SK-N-SH treated with all-trans-retinoic acid at 6 μM for 48 hours (cell line): Measurements from ENCODE around the gene KIF17.

Experiments used
- ARNTL ChIP-seq: fragments of 450-650 bp; formaldehyde crosslinking; IDR thresholded peaks from 2 replicates; pipeline ENCODE4 v1.5.0; 2020; ENCODE audit warnings: low read depth, mild to moderate bottlenecking, moderate library complexity, borderline replicate concordance
- CREB5 ChIP-seq: fragments of 250-450 bp; sonication (Bioruptor Pico); IDR thresholded peaks from 2 replicates; pipeline ENCODE4 v1.5.1; 2020; ENCODE audit warnings: low read depth, mild to moderate bottlenecking, moderate library complexity
- CSDC2 ChIP-seq: fragments of 250-450 bp; sonication (Bioruptor Pico); IDR thresholded peaks from 2 replicates; pipeline ENCODE4 v1.5.0; 2020; ENCODE audit warnings: mild to moderate bottlenecking, moderate library complexity
- GLIS3 ChIP-seq: fragments of 250-450 bp; sonication (Bioruptor Pico); IDR thresholded peaks from 2 replicates; pipeline ENCODE4 v1.5.0; 2020; ENCODE audit warnings: mild to moderate bottlenecking, moderate library complexity
- ISL1 ChIP-seq: fragments of 250-450 bp; sonication (Bioruptor Pico); IDR thresholded peaks from 2 replicates; pipeline ENCODE4 v2.1.2; 2022; ENCODE audit warnings: mild to moderate bottlenecking, moderate library complexity
- OSR1 ChIP-seq: fragments of 250-450 bp; sonication (Bioruptor Pico); IDR thresholded peaks from 2 replicates; pipeline ENCODE4 v1.8.0; 2022; ENCODE audit warnings: moderate library complexity, mild to moderate bottlenecking, inconsistent platforms
- PATZ1 ChIP-seq: fragments of 250-450 bp; sonication (Bioruptor Pico); IDR thresholded peaks from 2 replicates; pipeline ENCODE4 v1.8.0; 2020; ENCODE audit warnings: mild to moderate bottlenecking, moderate library complexity, borderline replicate concordance
- PPARA ChIP-seq: fragments of 250-450 bp; sonication (Bioruptor Pico); IDR thresholded peaks from 2 replicates; pipeline ENCODE4 v1.5.0; 2020; ENCODE audit warnings: mild to moderate bottlenecking, borderline replicate concordance
- RARB ChIP-seq: fragments of 250-450 bp; sonication (Bioruptor Pico); IDR thresholded peaks from 2 replicates; pipeline ENCODE4 v1.8.0; 2021; ENCODE audit warnings: mild to moderate bottlenecking, moderate library complexity
- ZFP3 ChIP-seq: fragments of 250-450 bp; sonication (Bioruptor Pico); IDR thresholded peaks from 2 replicates; pipeline ENCODE4 v1.5.0; 2020; ENCODE audit warnings: mild to moderate bottlenecking, moderate library complexity
- ZFP30 ChIP-seq: fragments of 450-650 bp; formaldehyde crosslinking; IDR thresholded peaks from 2 replicates; pipeline ENCODE4 v1.5.0; 2022; ENCODE audit warnings: mild to moderate bottlenecking, moderate library complexity
- ZNF8 ChIP-seq: fragments of 450-650 bp; formaldehyde crosslinking; IDR thresholded peaks from 2 replicates; pipeline ENCODE4 v1.5.0; 2020; ENCODE audit warnings: mild to moderate bottlenecking, moderate library complexity

GRCh38 chr1:20678599-20678998 lies 39.2 kb downstream of the KIF17 start:
- TF ChIP-seq RARB (CRISPR knock-in tag) (no peak), ZFP30 (CRISPR knock-in tag) (no peak), GLIS3 (CRISPR knock-in tag) (no peak), ZNF8 (CRISPR knock-in tag) (no peak), CREB5 (CRISPR knock-in tag) (no peak), CSDC2 (CRISPR knock-in tag) (no peak), PATZ1 (CRISPR knock-in tag) (no peak), PPARA (CRISPR knock-in tag) (no peak), ARNTL (CRISPR knock-in tag) (no peak), ISL1 (CRISPR knock-in tag) (no peak), OSR1 (CRISPR knock-in tag) (no peak), ZFP3 (no peak)
